HCT116 (cell line): ENCODE data around the gene SIPA1L3. TPM values are rescaled to one million over a fixed set of nuclear protein-coding genes. Genes with fewer than 3 reads are reported as not detected.

Experiments used
- ATAC-seq: fragments of 200-7000 bp; cut with Tn5 transposase; 2 replicates; pipeline ENCODE4 v1.9.1; 2020; ENCODE audit warnings: mild to moderate bottlenecking, moderate library complexity
- BruUV-seq: library from RNA; stranded (reverse); fragments of 400-500 nt; replicated peaks from 2 replicates; lab custom pipeline; 2021; lab: Mats Ljungman, UMichigan
- CTCF ChIA-PET: fragments of 300-600 bp; sonication (Branson Sonifier 250); formaldehyde crosslinking; loops from one replicate; lab custom pipeline; 2021; ENCODE audit warnings: antibody characterized with exemption; lab: Charles Lee
- POLR2A ChIA-PET: fragments of 300-600, 350-600 bp; sonication (Branson Sonifier 250); formaldehyde crosslinking; loops from one replicate; lab custom pipeline; 2021; ENCODE audit warnings: antibody characterized with exemption; lab: Charles Lee
- RAD21 ChIA-PET, 2 experiments: fragments of 300-600 bp; sonication (Branson Sonifier 250); formaldehyde crosslinking; loops; one replicate each; lab custom pipeline; 2023; ENCODE audit warnings: low total read pairs in 2 of 2; ENCODE audit not compliant: uncharacterized antibody in 2 of 2, unreplicated experiment in 2 of 2, low non-redundant PET in 1 of 2; lab: Charles Lee
- DNase-seq: peaks from one replicate; pipeline ENCODE4 v3.0.0-alpha.2; 2010; ENCODE audit warnings: low read depth, low spot score
- H2AFZ ChIP-seq: fragments of 200-600 bp; shearing (Covaris generic), sonication (generic); 2 replicates; pipeline ENCODE4 v1.6.1; 2017; ENCODE audit warnings: low read depth, mixed run types, mixed read lengths, antibody characterized with exemption, low read length; ENCODE audit not compliant: poor library complexity, severe bottlenecking
- H3K27ac ChIP-seq: 2 replicates; pipeline ENCODE4 v1.5.1; 2012; ENCODE audit warnings: low read depth, low read length
- H3K27me3 ChIP-seq: fragments of 200-600 bp; sonication (generic); 2 replicates; pipeline ENCODE4 v1.6.1; 2016; ENCODE audit warnings: mixed run types, low read length, mixed read lengths; ENCODE audit not compliant: insufficient read depth
- H3K36me3 ChIP-seq, 2 experiments: fragments of 200-500 bp in 1 of 2; fragments of 200-600 bp in 1 of 2; sonication (Bioruptor generic) in 1 of 2; sonication (generic) in 1 of 2; 2 replicates each; pipeline versions ENCODE4 v1.5.1 to v1.6.1; 2014 to 2016; ENCODE audit warnings: low read length in 2 of 2, inconsistent platforms in 1 of 2, mixed read lengths in 1 of 2, mixed run types in 1 of 2; ENCODE audit not compliant: insufficient read depth in 2 of 2, control insufficient read depth in 1 of 2
- H3K4me1 ChIP-seq, 2 experiments: fragments of 200-600 bp in 1 of 2; sonication (generic) in 1 of 2; 2 replicates each; pipeline versions ENCODE4 v1.5.1 to v1.6.1; 2012 to 2017; ENCODE audit warnings: low read length in 2 of 2, inconsistent platforms in 1 of 2, mild to moderate bottlenecking in 1 of 2, mixed read lengths in 1 of 2, mixed run types in 1 of 2, moderate library complexity in 1 of 2; ENCODE audit not compliant: insufficient read depth in 2 of 2, control insufficient read depth in 1 of 2
- H3K4me2 ChIP-seq: fragments of 200-600 bp; sonication (generic); 2 replicates; pipeline ENCODE4 v1.6.1; 2017; ENCODE audit warnings: mixed run types, low read length, mixed read lengths
- H3K4me3 ChIP-seq, 2 experiments: fragments of 200-600 bp in 1 of 2; sonication (generic) in 1 of 2; replicated peaks in 1 of 2; 2 replicates each; pipeline ENCODE4 v1.5.1; 2011 to 2016; ENCODE audit warnings: low read length in 2 of 2, control low read depth in 1 of 2, low read depth in 1 of 2, mild to moderate bottlenecking in 1 of 2, mixed read lengths in 1 of 2, mixed run types in 1 of 2
- H3K79me2 ChIP-seq: fragments of 200-600 bp; sonication (generic); 2 replicates; pipeline ENCODE4 v1.6.1; 2017; ENCODE audit warnings: mild to moderate bottlenecking, mixed run types, low read length, moderate library complexity, mixed read lengths; ENCODE audit not compliant: insufficient read depth
- H3K9ac ChIP-seq: fragments of 200-600 bp; sonication (generic); 2 replicates; pipeline ENCODE4 v1.6.1; 2016; ENCODE audit warnings: low read length, mixed read lengths
- H3K9me2 ChIP-seq: fragments of 200-600 bp; sonication (generic), shearing (Covaris generic); 2 replicates; pipeline ENCODE4 v1.6.1; 2017; ENCODE audit warnings: mixed run types, mild to moderate bottlenecking, moderate library complexity; ENCODE audit not compliant: insufficient read depth
- H3K9me3 ChIP-seq, 2 experiments: fragments of 200-500 bp in 1 of 2; fragments of 200-600 bp in 1 of 2; sonication (Bioruptor generic) in 1 of 2; sonication (generic) in 1 of 2; 2 replicates each; pipeline ENCODE4 v1.6.1; 2014 to 2017; ENCODE audit warnings: low read length in 2 of 2, mixed read lengths in 2 of 2, inconsistent platforms in 1 of 2, low read depth in 1 of 2, mild to moderate bottlenecking in 1 of 2, mixed run types in 1 of 2, moderate library complexity in 1 of 2; ENCODE audit not compliant: control insufficient read depth in 1 of 2, insufficient read depth in 1 of 2
- H4K20me1 ChIP-seq: fragments of 200-600 bp; sonication (generic), shearing (Covaris generic); 2 replicates; pipeline ENCODE4 v1.6.1; 2017; ENCODE audit warnings: mixed run types, mild to moderate bottlenecking, moderate library complexity; ENCODE audit not compliant: insufficient read depth
- ATF3 ChIP-seq: IDR thresholded peaks from 2 replicates; pipeline ENCODE4 v1.6.1; 2012
- CBX3 ChIP-seq: IDR thresholded peaks from 2 replicates; pipeline ENCODE4 v1.6.1; 2012; ENCODE audit warnings: low read depth
- EGR1 ChIP-seq: IDR thresholded peaks from 2 replicates; pipeline ENCODE4 v1.6.1; 2012; ENCODE audit warnings: low read depth
- ELF1 ChIP-seq: IDR thresholded peaks from 2 replicates; pipeline ENCODE4 v1.6.1; 2012; ENCODE audit warnings: low read depth, borderline replicate concordance
- FOSL1 ChIP-seq: IDR thresholded peaks from 2 replicates; pipeline ENCODE4 v1.6.1; 2012; ENCODE audit warnings: low read depth
- POLR2AphosphoS5 ChIP-seq: IDR thresholded peaks from 2 replicates; pipeline ENCODE4 v1.6.1; 2011; ENCODE audit warnings: mild to moderate bottlenecking, low read depth, low read length, moderate library complexity
- YY1 ChIP-seq: IDR thresholded peaks from 2 replicates; pipeline ENCODE4 v1.6.1; 2011; ENCODE audit warnings: low read length, low read depth, moderate library complexity, mild to moderate bottlenecking; ENCODE audit not compliant: insufficient replicate concordance; ENCODE audit errors: extremely low read depth
- ZFX ChIP-seq: fragments of 450-650 bp; IDR thresholded peaks from 2 replicates; pipeline ENCODE4 v1.6.1; 2017
- ZNF274 ChIP-seq: fragments of 200-500 bp; sonication (Bioruptor generic); IDR thresholded peaks from 2 replicates; pipeline ENCODE4 v1.6.1; 2014; ENCODE audit warnings: mild to moderate bottlenecking, low read depth, low read length, inconsistent platforms
- intact Hi-C: fragments of 100-400 bp; cut with micrococcal nuclease; formaldehyde crosslinking; loops from 2 replicates; pipeline ENCODE4 v1.10.0; 2022
- total RNA-seq: library from RNA; stranded (reverse); gene quantifications from one replicate; pipeline ENCODE4 v1.2.1, GENCODE V29; 2021; ENCODE audit not compliant: unreplicated experiment

Gene SIPA1L3
- total RNA-seq, 1 experiment from 2014 or later: 41.8 TPM

- ChIA-PET CTCF (no interaction called here), POLR2A (no interaction called here), RAD21 (no interaction called here)
- Histone ChIP-seq H3K36me3 (no peaks in the 10 kb centered on the region; a peak in 1 of 4 replicates), H3K9ac (no peak overlapping the region), H3K27ac (no peak overlapping the region), H3K9me3 (no peaks in the 10 kb centered on the region), H3K4me2 (no peak overlapping the region), H3K79me2 (no peaks in the 10 kb centered on the region), H3K4me1 (no peaks in the 10 kb centered on the region; a peak in 1 of 4 replicates), H2AFZ (no peak overlapping the region), H3K9me2 (no peaks in the 10 kb centered on the region), H4K20me1 (no peaks in the 10 kb centered on the region), H3K4me3 (no peak overlapping the region), H3K27me3 (no peaks in the 10 kb centered on the region)
- ATAC-seq: no peak
- no TSS peak for BruUV-seq
- no peak for DNase-seq
- no peak for TF ChIP-seq POLR2AphosphoS5
- no peak for TF ChIP-seq CBX3
- TF ChIP-seq YY1: no peak
- TF ChIP-seq ZFX: no peak
- no peak for TF ChIP-seq ZNF274
- TF ChIP-seq EGR1: no peak
- intact Hi-C loops: no loop called here
Measured at GRCh38 chr19:38139122-38139521, 232.1 kb downstream of the SIPA1L3 start.

GRCh38 chr19:38141108-38141507, 234.1 kb downstream of the SIPA1L3 start:
- no TSS peak for BruUV-seq
- intact Hi-C loops: no loop called here
- no peaks in the 10 kb centered on the region for H3K27me3 ChIP-seq

More at GRCh38 chr19:38141108-38141507, 234.1 kb downstream of the SIPA1L3 start:
- no peak for ATAC-seq
- no peak overlapping the region for H3K4me2 ChIP-seq
- no peak for DNase-seq
- no peak for TF ChIP-seq CBX3
- TF ChIP-seq ELF1: no peak
- TF ChIP-seq ATF3: no peak
- no peak for TF ChIP-seq ZNF274
- TF ChIP-seq FOSL1: no peak
- H3K36me3 ChIP-seq: no peaks in the 10 kb centered on the region; a peak in 1 of 4 replicates
- POLR2A ChIA-PET: no interaction called here
- H3K9ac ChIP-seq: no peak overlapping the region
- no peaks in the 10 kb centered on the region for H3K9me2 ChIP-seq
- no peaks in the 10 kb centered on the region for H3K79me2 ChIP-seq
- RAD21 ChIA-PET: no interaction called here
- no peak overlapping the region for H3K27ac ChIP-seq
- H3K4me3 ChIP-seq: no peak overlapping the region
- CTCF ChIA-PET: no interaction called here
- H3K4me1 ChIP-seq: no peaks in the 10 kb centered on the region
- no peak overlapping the region for H2AFZ ChIP-seq
- no peaks in the 10 kb centered on the region for H4K20me1 ChIP-seq
- no peaks in the 10 kb centered on the region for H3K9me3 ChIP-seq
